GM21381 (cell line): ENCODE results near the gene TENT4B.
"Not testable (repeated sequence)": the region's sequence is repeated elsewhere in the genome, so short reads cannot be mapped to it uniquely, and the experiment has no call there.

Experiments
- ATAC-seq: cut with Tn5 transposase; IDR thresholded peaks from one replicate; pipeline ENCODE4 v1.9.1; 2021; ENCODE audit warnings: mild to moderate bottlenecking, moderate library complexity; ENCODE audit not compliant: unreplicated experiment

TENT4B gene

GRCh38 chr16:50153596-50154419, 702 bp downstream of the TENT4B start:
- peak; percentile 21 for ATAC-seq

GRCh38 chr16:50154420-50154950, 1.4 kb downstream of the TENT4B start:
- ATAC-seq, result no peak

GRCh38 chr16:50155925-50156324, 2.8 kb downstream of the TENT4B start:
- ATAC-seq, result no peak

- ATAC-seq, result no peak
Measured at GRCh38 chr16:50156590-50156989, 3.5 kb downstream of the TENT4B start.

GRCh38 chr16:50160495-50161164, 7.5 kb downstream of the TENT4B start:
- no peak for ATAC-seq

GRCh38 chr16:50161950-50162349, 8.8 kb downstream of the TENT4B start:
- peak; percentile 45 for ATAC-seq

- no peak for ATAC-seq
Measured at GRCh38 chr16:50165473-50165872, 12.4 kb downstream of the TENT4B start.

- ATAC-seq, result no peak
Measured at GRCh38 chr16:50166511-50167500, 13.7 kb downstream of the TENT4B start.

GRCh38 chr16:50167556-50167955, 14.4 kb downstream of the TENT4B start:
- no peak for ATAC-seq

GRCh38 chr16:50169555-50170096, 16.5 kb downstream of the TENT4B start:
- no peak for ATAC-seq

GRCh38 chr16:50171773-50172172, 18.7 kb downstream of the TENT4B start:
- not testable (repeated sequence) for ATAC-seq

GRCh38 chr16:50172195-50172922, 19.3 kb downstream of the TENT4B start:
- ATAC-seq, result no peak

GRCh38 chr16:50173316-50173715, 20.2 kb downstream of the TENT4B start:
- no peak for ATAC-seq

- no peak for ATAC-seq
Measured at GRCh38 chr16:50178491-50178941, 25.4 kb downstream of the TENT4B start.

- ATAC-seq, result no peak
Measured at GRCh38 chr16:50182441-50182840, 29.3 kb downstream of the TENT4B start.

- no peak for ATAC-seq
Measured at GRCh38 chr16:50183316-50183715, 30.2 kb downstream of the TENT4B start.

- no peak for ATAC-seq
Measured at GRCh38 chr16:50185005-50185505, 31.9 kb downstream of the TENT4B start.

GRCh38 chr16:50188619-50189136, 35.6 kb downstream of the TENT4B start:
- ATAC-seq, result no peak

GRCh38 chr16:50190292-50190691, 37.2 kb downstream of the TENT4B start:
- ATAC-seq, result no peak
